Endothelial cell of umbilical vein (primary cell): ENCODE data around the gene MEF2C. TPM values are rescaled to one million over a fixed set of nuclear protein-coding genes. Genes with fewer than 3 reads are reported as not detected.

Experiments used
- BruUV-seq: library from RNA; stranded (reverse); fragments of 400-500 nt; replicated peaks from 2 replicates; lab custom pipeline; 2021; lab: Mats Ljungman, UMichigan
- CTCF ChIA-PET: fragments of 300-600, 350-600 bp; sonication (Branson Sonifier 250); formaldehyde crosslinking; loops from one replicate; lab custom pipeline; 2021; ENCODE audit warnings: antibody characterized with exemption, inconsistent platforms; lab: Charles Lee
- POLR2A ChIA-PET: fragments of 300-600, 350-600 bp; sonication (Branson Sonifier 250); formaldehyde crosslinking; loops from one replicate; lab custom pipeline; 2021; ENCODE audit warnings: antibody characterized with exemption, inconsistent platforms; lab: Charles Lee
- DNase-seq: peaks from one replicate; pipeline ENCODE4 v3.0.0-alpha.2; 2011; ENCODE audit warnings: low read depth, low spot score
- FAIRE-seq: peaks from 2 replicates; lab custom pipeline; 2011; peaks lifted over from hg19 to GRCh38; lab: Jason Lieb, UNC
- H2AFZ ChIP-seq: 2 replicates; pipeline ENCODE4 v1.6.0; 2012; ENCODE audit warnings: low read depth, low read length, control low read depth, inconsistent platforms
- H3K27ac ChIP-seq: 2 replicates; pipeline ENCODE4 v1.5.1; 2011; ENCODE audit warnings: low read depth, mild to moderate bottlenecking, control low read depth, low read length, moderate library complexity; ENCODE audit not compliant: insufficient read depth
- H3K27me3 ChIP-seq, 2 experiments: 2 replicates each; pipeline versions ENCODE4 v1.6.0 to v1.6.1; 2011; ENCODE audit warnings: low read length in 2 of 2, mixed read lengths in 1 of 2; ENCODE audit not compliant: control insufficient read depth in 2 of 2, insufficient read depth in 2 of 2
- H3K36me3 ChIP-seq, 2 experiments: 2 replicates in 1 of 2; 3 replicates in 1 of 2; pipeline ENCODE4 v1.5.1; 2011; ENCODE audit warnings: low read length in 2 of 2, mild to moderate bottlenecking in 1 of 2, moderate library complexity in 1 of 2; ENCODE audit not compliant: control insufficient read depth in 2 of 2, insufficient read depth in 2 of 2; ENCODE audit errors: extremely low read depth in 1 of 2
- H3K4me1 ChIP-seq: 3 replicates; pipeline ENCODE4 v1.5.1; 2011; ENCODE audit warnings: mild to moderate bottlenecking, low read length; ENCODE audit not compliant: control insufficient read depth, insufficient read depth; ENCODE audit errors: extremely low read depth
- H3K4me2 ChIP-seq: 2 replicates; pipeline ENCODE4 v1.6.1; 2011; ENCODE audit warnings: low read length, control low read depth, mixed read lengths; ENCODE audit not compliant: insufficient read depth
- H3K4me3 ChIP-seq, 3 experiments: fragments of 200-600 bp in 1 of 3; sonication (generic), shearing (Covaris generic) in 1 of 3; replicated peaks in 1 of 3; 2 replicates each; pipeline ENCODE4 v1.5.1; 2011 to 2016; ENCODE audit warnings: control low read depth in 3 of 3, low read length in 3 of 3, mild to moderate bottlenecking in 2 of 3, inconsistent platforms in 1 of 3, low read depth in 1 of 3, moderate library complexity in 1 of 3; ENCODE audit not compliant: insufficient read depth in 1 of 3
- H3K79me2 ChIP-seq: 2 replicates; pipeline ENCODE4 v1.6.0; 2012; ENCODE audit warnings: low read length, inconsistent platforms; ENCODE audit not compliant: control insufficient read depth, insufficient read depth
- H3K9ac ChIP-seq: replicated peaks from 2 replicates; pipeline ENCODE3; 2011; ENCODE audit warnings: low read length, control low read depth; ENCODE audit not compliant: insufficient read depth; ENCODE audit errors: extremely low read depth
- H3K9me1 ChIP-seq: replicated peaks from 3 replicates; pipeline ENCODE4 v1.6.0; 2011; ENCODE audit warnings: mild to moderate bottlenecking, low read length; ENCODE audit not compliant: control insufficient read depth, insufficient read depth; ENCODE audit errors: extremely low read depth
- H3K9me3 ChIP-seq: replicated peaks from 2 replicates; pipeline ENCODE4 v1.5.1; 2012; ENCODE audit warnings: low read length, inconsistent platforms; ENCODE audit not compliant: control insufficient read depth, insufficient read depth
- H4K20me1 ChIP-seq: replicated peaks from 2 replicates; pipeline ENCODE3; 2011; ENCODE audit warnings: mild to moderate bottlenecking, low read length; ENCODE audit not compliant: control insufficient read depth, insufficient read depth; ENCODE audit errors: extremely low read depth
- CTCF ChIP-seq, 2 donors: IDR thresholded peaks; 1 replicate in 1 of 2; 2 replicates in 1 of 2; pipeline ENCODE4 v1.5.1; 2011; ENCODE audit warnings: low read length in 2 of 2, mild to moderate bottlenecking in 2 of 2, moderate library complexity in 2 of 2, control low read depth in 1 of 2, inconsistent platforms in 1 of 2, low read depth in 1 of 2; ENCODE audit not compliant: insufficient read depth in 1 of 2; ENCODE audit errors: extremely low read depth in 1 of 2
- EZH2 ChIP-seq: IDR thresholded peaks from 2 replicates; pipeline ENCODE4 v1.6.1; 2012; ENCODE audit warnings: borderline replicate concordance, low read depth, mild to moderate bottlenecking, moderate library complexity, low read length, inconsistent platforms; ENCODE audit not compliant: severe bottlenecking
- FOS ChIP-seq: IDR thresholded peaks from 2 replicates; pipeline ENCODE4 v1.6.1; 2011; ENCODE audit warnings: mild to moderate bottlenecking, low read length, moderate library complexity, borderline replicate concordance; ENCODE audit not compliant: insufficient read depth
- GATA2 ChIP-seq: IDR thresholded peaks from 2 replicates; pipeline ENCODE4 v1.7.0; 2011; ENCODE audit warnings: low read depth, mild to moderate bottlenecking, moderate library complexity, mixed read lengths, low read length; ENCODE audit not compliant: insufficient read length, insufficient read depth
- JUN ChIP-seq: IDR thresholded peaks from 2 replicates; pipeline ENCODE4 v1.6.1; 2011; ENCODE audit warnings: borderline replicate concordance, low read depth; ENCODE audit not compliant: insufficient read length, insufficient read depth
- MAX ChIP-seq: IDR thresholded peaks from 2 replicates; pipeline ENCODE4 v1.6.1; 2011; ENCODE audit not compliant: insufficient read depth, insufficient read length
- MYC ChIP-seq: IDR thresholded peaks from one replicate; pipeline ENCODE4 v1.6.1; 2011; ENCODE audit warnings: mild to moderate bottlenecking, low read depth, low read length
- POLR2A ChIP-seq: IDR thresholded peaks from 2 replicates; pipeline ENCODE4 v1.6.1; 2012; ENCODE audit warnings: low read depth, mild to moderate bottlenecking, control low read depth, low read length
- POLR2AphosphoS5 ChIP-seq: IDR thresholded peaks from 2 replicates; pipeline ENCODE4 v1.6.1; 2012; ENCODE audit warnings: low read depth, mild to moderate bottlenecking, control low read depth, low read length, moderate library complexity; ENCODE audit not compliant: insufficient read depth
- dilution Hi-C: fragments of 300-500 bp; cut with MboI; formaldehyde crosslinking; loops from one replicate; pipeline ENCODE4 v1.15.0; 2019; ENCODE audit warnings: low sequenced_read_pairs; ENCODE audit not compliant: extremely low pct_ligation_motif_present
- intact Hi-C: fragments of 100-400 bp; cut with micrococcal nuclease; formaldehyde crosslinking; loops from one replicate; pipeline ENCODE4 v1.10.0; 2022
- polyA plus RNA-seq, 4 experiments: library from polyadenylated mRNA; depleted of rRNA in 3 of 4; stranded (reverse) in 3 of 4; unstranded in 1 of 4; fragments of >200 nt; gene quantifications; 2 replicates each; pipeline versions ENCODE4 v1.2.1 to v1.2.3, GENCODE V29; 2011 to 2012; ENCODE audit warnings: missing spikeins in 1 of 4
- total RNA-seq: library from RNA; stranded (reverse); gene quantifications from 2 replicates; pipeline ENCODE4 v1.2.3, GENCODE V29; 2021

MEF2C gene
- total and polyA plus RNA-seq, 2 donors (not counting 3 experiments of a cell fraction or from before 2014, with no cell fraction given) = 21.2 to 67.7 TPM

GRCh38 chr5:88838500-88838899 lies 44.5 kb downstream of the MEF2C start:
- Histone ChIP-seq H3K4me2 (no peak overlapping the region), H3K9me3 (no peaks in the 10 kb centered on the region), H3K9ac (no peak overlapping the region), H3K4me3 (no peak overlapping the region), H3K36me3 (no peaks in the 10 kb centered on the region), H3K4me1 (peaks cover 24% of the 10 kb centered on the region), H3K9me1 (no peaks in the 10 kb centered on the region), H3K27ac (no peak overlapping the region), H3K27me3 (no peaks in the 10 kb centered on the region), H4K20me1 (no peaks in the 10 kb centered on the region), H3K79me2 (no peaks in the 10 kb centered on the region), H2AFZ (no peak overlapping the region)
- BruUV-seq = no TSS peak
- dilution Hi-C loops (no loop called here), intact Hi-C loops (no loop called here)
- DNase-seq (no peak), FAIRE-seq (no peak)
- ChIA-PET POLR2A (no interaction called here), CTCF (interaction anchor here (0.9 to 2.9 kb wide), 2 partner anchors 9 to 14 kb away, joined by 3 to 11 read pairs; no protein-coding TSS in a partner anchor)
- no peak for TF ChIP-seq FOS
- no peak for TF ChIP-seq POLR2AphosphoS5

- BruUV-seq = no TSS peak
- CTCF ChIA-PET = interaction anchor here (0.9 to 2.9 kb wide), 7 partner anchors 9 to 1600 kb away, joined by 3 to 11 read pairs (median 5); no protein-coding TSS in a partner anchor
These were observed 45.2 kb downstream of the MEF2C start for GRCh38 chr5:88837817-88838216.

More at GRCh38 chr5:88837817-88838216, 45.2 kb downstream of the MEF2C start:
- POLR2A ChIA-PET = no interaction called here
- Histone ChIP-seq H2AFZ (no peak overlapping the region), H3K9me1 (no peaks in the 10 kb centered on the region), H3K4me2 (no peak overlapping the region), H3K4me3 (no peak overlapping the region), H4K20me1 (no peaks in the 10 kb centered on the region), H3K9me3 (no peaks in the 10 kb centered on the region), H3K36me3 (no peaks in the 10 kb centered on the region), H3K4me1 (peaks cover 31% of the 10 kb centered on the region), H3K27ac (no peak overlapping the region), H3K79me2 (no peaks in the 10 kb centered on the region), H3K9ac (no peak overlapping the region), H3K27me3 (no peaks in the 10 kb centered on the region)
- dilution Hi-C loops (no loop called here), intact Hi-C loops (no loop called here)
- TF ChIP-seq MAX (no peak), GATA2 (no peak), EZH2 (no peak), POLR2A (no peak), MYC (no peak), POLR2AphosphoS5 (no peak), JUN (no peak), CTCF (IDR thresholded peaks at IDR 0.05; ENCODE audit: extremely low read depth in 1 of 2, insufficient read depth in 1 of 2, low read depth in 1 of 2, low read length in 2 of 2) (no peak), FOS (no peak)
- DNase-seq (no peak), FAIRE-seq (no peak)
